GM10266 (cell line): Measurements from ENCODE around the gene LRRTM4.

Experiments used
- DNase-seq: peaks from one replicate; pipeline ENCODE4 v3.0.0; 2012; ENCODE audit errors: extremely low spot score
- CTCF ChIP-seq: IDR thresholded peaks from 2 replicates; pipeline ENCODE4 v1.5.1; 2012; ENCODE audit warnings: mild to moderate bottlenecking, low read depth; ENCODE audit not compliant: control insufficient read depth, insufficient read depth; ENCODE audit errors: missing control alignments

Gene LRRTM4

DNA sequence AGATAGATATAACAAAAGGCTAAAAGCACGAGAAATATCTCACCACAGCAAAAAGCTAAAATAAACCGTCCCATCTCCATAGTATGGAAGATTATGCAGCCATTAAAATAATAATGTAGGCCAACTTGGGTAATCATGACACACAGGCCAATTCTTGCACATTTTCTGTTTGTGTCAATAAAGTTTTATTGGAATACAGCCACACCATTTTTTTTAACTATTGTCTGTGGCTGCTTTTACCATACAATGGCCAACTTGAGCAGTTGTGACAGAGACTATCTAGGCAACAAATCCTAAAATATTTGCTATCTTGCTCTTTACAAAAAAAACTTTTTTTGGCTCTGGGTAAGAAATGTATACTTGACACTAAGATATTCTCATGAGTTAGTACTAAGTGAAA, 212.5 kb downstream of the LRRTM4 start:
- DNase-seq: no peak
- TF ChIP-seq CTCF: no peak

DNA sequence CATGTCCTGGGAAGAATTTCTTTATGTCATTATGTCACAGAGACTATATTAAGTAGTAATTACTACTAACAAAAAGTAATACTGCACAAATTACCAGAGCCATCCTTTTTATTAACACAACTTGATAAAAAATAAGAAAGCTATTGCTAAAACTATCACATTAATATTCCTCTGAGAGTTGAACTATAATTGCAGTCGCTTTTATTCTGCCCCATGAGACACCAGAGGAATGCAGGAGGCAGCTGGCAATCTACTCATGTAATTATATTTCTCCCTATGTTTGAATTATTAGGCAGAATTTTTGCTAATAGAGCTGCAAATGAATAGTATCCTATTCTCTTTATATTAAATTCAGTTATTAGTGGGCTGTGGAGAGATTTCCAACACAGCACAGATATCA, 220.7 kb downstream of the LRRTM4 start:
- DNase-seq: no peak
- no peak for TF ChIP-seq CTCF

GRCh38 chr2:77296791-77297190, 225.4 kb downstream of the LRRTM4 start:
- no peak for DNase-seq
- TF ChIP-seq CTCF: no peak

DNA sequence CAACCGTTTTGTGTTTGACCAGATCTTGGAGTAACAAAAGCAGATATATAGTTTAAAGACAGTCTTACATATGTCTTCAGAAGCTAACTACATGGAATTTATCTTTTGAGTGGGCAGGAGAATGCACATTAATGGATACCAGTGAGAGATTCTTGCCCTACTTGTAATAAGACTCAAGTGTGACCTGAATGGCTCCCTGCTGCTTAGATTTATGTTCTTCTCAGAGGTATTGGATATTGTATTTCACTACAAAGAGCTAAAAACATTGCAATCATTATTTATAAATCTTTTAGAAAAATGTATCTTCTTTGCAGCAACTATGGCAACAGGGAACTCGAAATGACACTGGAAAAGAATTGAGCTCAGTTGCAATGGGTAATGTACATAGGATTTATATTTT, 227.7 kb downstream of the LRRTM4 start:
- no peak for TF ChIP-seq CTCF
- no peak for DNase-seq

- no peak for DNase-seq
- TF ChIP-seq CTCF: no peak
Observed at GRCh38 chr2:77284353-77284752, 237.8 kb downstream of the LRRTM4 start.

DNA sequence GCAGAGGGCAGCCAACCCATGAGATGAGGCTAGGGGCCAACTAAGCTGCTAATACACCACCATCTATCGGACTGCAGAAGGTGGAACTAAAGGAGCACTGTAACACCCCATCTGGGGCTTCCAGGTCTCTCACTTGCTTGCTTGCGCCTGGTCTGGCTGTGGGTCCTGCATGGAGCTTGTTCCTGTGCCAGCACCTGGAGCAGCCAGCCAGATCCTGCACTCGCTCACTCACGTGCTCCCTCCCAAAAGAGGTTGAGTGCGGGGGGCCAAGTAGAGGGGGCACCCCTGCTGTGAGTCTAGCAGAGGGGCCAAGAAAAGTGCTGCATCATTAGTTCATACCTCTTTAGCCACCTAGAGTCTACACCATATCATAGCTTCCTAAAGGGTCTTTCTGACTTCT, 250.9 kb downstream of the LRRTM4 start:
- TF ChIP-seq CTCF: no peak
- no peak for DNase-seq

DNA sequence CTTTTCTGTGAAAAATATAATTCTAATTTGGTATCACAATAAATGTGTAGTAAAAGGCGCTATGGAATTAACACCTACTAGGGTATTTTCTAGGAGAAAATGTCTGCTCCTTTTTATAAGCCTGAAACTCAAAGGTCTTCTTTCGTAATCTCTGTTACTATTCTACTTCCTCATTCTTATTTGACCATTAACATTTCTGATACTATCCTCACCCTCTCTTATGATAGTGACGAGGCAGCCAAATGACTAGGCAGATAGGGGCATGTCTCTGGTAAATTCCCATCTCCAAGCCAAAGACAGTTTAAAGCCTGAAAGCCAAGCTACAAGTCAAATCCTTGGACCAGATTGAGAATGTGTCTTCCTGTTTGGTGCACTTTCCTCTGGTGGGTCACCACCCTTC, 251.7 kb downstream of the LRRTM4 start:
- DNase-seq: no peak
- no peak for TF ChIP-seq CTCF

- DNase-seq: no peak
- TF ChIP-seq CTCF: no peak
Observed at GRCh38 chr2:77268626-77269025, 253.6 kb downstream of the LRRTM4 start.
